Adrenal gland (tissue), 12 donors: ENCODE data around the gene GRAP2. TPM values are rescaled to one million over a fixed set of nuclear protein-coding genes. Genes with fewer than 3 reads are reported as not detected.

Experiments
- DNase-seq, 7 donors: peaks; one replicate each; pipeline ENCODE4 v3.0.0-alpha.2; 2019 to 2020
- H3K27ac ChIP-seq, 5 donors: fragments of 200-600 bp; sonication (generic) in 4 of 5; 1 replicate in 3 of 5; 2 replicates in 2 of 5; pipeline versions ENCODE4 v1.5.1 to v1.8.0; 2016 to 2020; ENCODE audit warnings: mild to moderate bottlenecking in 1 of 5
- H3K27me3 ChIP-seq: fragments of 200-600 bp; 2 replicates; pipeline ENCODE4 v1.8.0; 2021
- H3K36me3 ChIP-seq, 2 donors: fragments of 200-600 bp; replicated peaks in 1 of 2; 1 replicate in 1 of 2; 2 replicates in 1 of 2; pipeline versions ENCODE4 v1.5.1 to v1.8.0; 2018 to 2022
- H3K4me1 ChIP-seq, 2 donors: fragments of 200-600 bp; replicated peaks in 1 of 2; 1 replicate in 1 of 2; 2 replicates in 1 of 2; pipeline versions ENCODE4 v1.5.1 to v1.8.0; 2018 to 2021
- H3K4me3 ChIP-seq, 4 donors: fragments of 200-600 bp; sonication (generic) in 3 of 4; one replicate each; pipeline ENCODE4 v1.5.1; 2016 to 2018
- H3K9me3 ChIP-seq, 3 donors: fragments of 200-600 bp; sonication (generic) in 1 of 3; replicated peaks in 1 of 3; 1 replicate in 2 of 3; 2 replicates in 1 of 3; pipeline versions ENCODE4 v1.5.1 to v1.8.0; 2016 to 2021
- CTCF ChIP-seq, 6 experiments: fragments of 450-650 bp in 4 of 6; fragments of 200-600 bp in 2 of 6; sonication (generic) in 1 of 6; IDR thresholded peaks; 1 replicate in 5 of 6; 2 replicates in 1 of 6; pipeline versions ENCODE4 v1.5.1 to v1.8.0; 2016 to 2021; ENCODE audit warnings: antibody characterized with exemption in 6 of 6, mild to moderate bottlenecking in 2 of 6, moderate library complexity in 1 of 6
- POLR2A ChIP-seq, 2 donors: fragments of 450-650 bp; IDR thresholded peaks; one replicate each; pipeline ENCODE4 v1.6.1; 2017; ENCODE audit warnings: antibody characterized with exemption in 2 of 2, mild to moderate bottlenecking in 2 of 2, moderate library complexity in 1 of 2
- WGBS, 4 donors: extraction: QIAGEN DNeasy Blood & Tissue Kit in 2 of 4; methylation state at CpG; one replicate each; pipeline versions ENCODE4 v1.1.5 to v1.1.7; 2013 to 2017; 5-methylcytosine and 5-hydroxymethylcytosine counted together
- intact Hi-C, 2 donors: fragments of 100-400 bp; cut with DNase I; formaldehyde crosslinking; loops; one replicate each; pipeline versions ENCODE4 v1.14.1 to v1.15.0; 2022 to 2023
- polyA plus RNA-seq, 3 donors: library from polyadenylated mRNA; stranded (reverse); fragments of 200-250 nt in 2 of 3; fragments of 350-450 nt in 1 of 3; fragmentation: Illumina TruSeq in 1 of 3; extraction: RNeasy Lipid Tissue Mini Kit (QIAGEN cat#74804) in 1 of 3; gene quantifications; one replicate each; pipeline ENCODE4 v1.2.3, GENCODE V29; 2013 to 2014
- total RNA-seq, 9 donors: library from RNA; depleted of rRNA in 4 of 9; stranded (reverse); fragments of >200 nt in 4 of 9; fragments of 120-200 nt in 1 of 9; fragmentation: NEBNext Ultra II Directional in 1 of 9; extraction: Animal tissue kit (Norgen Biotek cat#: 25700) in 1 of 9; gene quantifications; one replicate each; pipeline versions ENCODE4 v1.1.0 to v1.2.4, GENCODE V29; 2013 to 2023
- donor health status: healthy with polysubstance abuse.
- donor health status: Bipolar disorder and iron deficiency.
- donor health status: DM: yes; HTN: yes; CAD: no.
- donor health status: DM: no; HTN: no; CAD: no.
- donor health status: DM: no; HTN: no; CAD: no.
- donor health status: DM: yes; HTN: yes; CAD: no.

Gene GRAP2
- total and polyA plus RNA-seq, 12 donors = 0.28 to 1.7 (median 0.61) TPM; not detected in 1

- WGBS, 4 donors = 77 to 86% (median 83%) methylated on average over 8 of the region's 8 CpGs
- Histone ChIP-seq H3K4me1 (no peaks in the 10 kb centered on the region), H3K27me3 (peaks cover 10% of the 10 kb centered on the region), H3K36me3 (no peaks in the 10 kb centered on the region), H3K9me3 (no peaks in the 10 kb centered on the region), H3K4me3 (no peak overlapping the region), H3K27ac (no peak overlapping the region)
- DNase-seq = no peak
- intact Hi-C loops = no loop called here
- TF ChIP-seq POLR2A (IDR thresholded peaks at IDR 0.05) (no peak), CTCF (IDR thresholded peaks at IDR 0.05) (no peak)
These were observed 41.8 kb downstream of the GRAP2 start for GRCh38 chr22:39942439-39943230.

DNA sequence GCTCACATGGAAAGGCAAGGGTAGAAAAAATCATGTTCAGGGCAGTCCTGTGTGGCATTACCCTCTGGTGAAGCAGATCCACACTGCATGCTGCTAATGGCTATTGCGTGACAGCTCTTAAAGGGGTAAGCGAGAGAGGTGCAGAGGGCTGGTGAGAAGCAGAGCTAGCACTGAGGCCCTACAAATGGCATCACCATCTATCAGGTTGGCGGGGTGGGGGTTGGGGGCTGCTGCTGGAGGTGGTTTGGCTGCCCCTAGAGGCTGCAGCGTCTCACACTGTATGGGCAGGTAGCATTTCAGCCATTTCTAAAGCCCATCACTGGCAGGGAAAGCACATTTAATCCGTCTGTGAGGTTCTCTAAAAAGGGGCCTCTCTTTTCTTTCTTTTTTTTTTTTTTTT lies 42.5 kb downstream of the GRAP2 start:
- no peak for DNase-seq
- WGBS, 4 donors = 74 to 83% (median 76%) methylated on average over 5 of the region's 5 CpGs
- intact Hi-C loops = no loop called here
- Histone ChIP-seq H3K27me3 (peaks cover 3% of the 10 kb centered on the region), H3K36me3 (no peaks in the 10 kb centered on the region), H3K4me3 (no peak overlapping the region), H3K9me3 (no peaks in the 10 kb centered on the region), H3K27ac (no peak overlapping the region), H3K4me1 (no peaks in the 10 kb centered on the region)
- TF ChIP-seq POLR2A (IDR thresholded peaks at IDR 0.05) (no peak), CTCF (IDR thresholded peaks at IDR 0.05) (no peak)

DNA sequence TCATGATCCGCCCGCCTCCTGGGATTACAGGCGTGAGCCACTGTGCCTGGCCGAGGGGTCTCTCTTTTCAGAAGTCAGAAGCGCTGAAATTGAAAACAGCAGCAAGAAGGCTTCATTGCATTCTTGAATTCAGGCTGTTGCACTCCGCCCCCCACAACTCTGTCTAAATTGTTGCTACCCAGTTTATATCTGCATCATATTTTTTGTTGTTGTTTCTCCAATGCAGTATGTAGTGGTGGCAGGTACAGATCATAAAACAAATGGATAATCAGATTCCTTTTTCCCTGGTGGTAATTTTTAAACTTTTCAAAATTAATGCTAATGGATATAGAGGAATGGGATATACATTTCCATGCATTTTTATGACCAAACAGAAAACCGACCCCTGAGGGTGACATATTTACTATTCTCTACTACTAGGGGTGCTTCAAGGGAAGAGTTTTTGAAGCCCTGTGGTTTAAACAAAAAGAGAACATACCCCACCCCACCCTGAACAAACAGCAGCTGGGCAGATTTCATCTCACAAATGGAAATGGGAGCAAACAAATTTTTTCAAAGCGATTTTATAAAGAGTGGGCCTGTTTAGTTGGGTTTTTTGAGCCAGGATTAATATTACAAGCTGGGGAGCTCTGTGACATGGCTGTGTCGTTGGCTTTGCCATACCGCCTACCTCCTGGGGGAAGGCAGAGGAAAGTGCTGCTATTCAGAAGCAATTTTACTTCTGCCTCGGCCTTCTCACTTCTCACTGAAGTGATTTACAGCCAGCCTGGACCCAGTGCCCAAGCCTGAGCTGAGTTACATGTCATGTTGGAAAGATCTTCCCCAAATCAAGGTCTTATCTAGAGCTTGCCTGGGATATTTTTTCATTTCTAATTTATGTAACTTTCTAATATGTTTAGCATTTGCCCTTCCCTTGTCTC lies 43.3 kb downstream of the GRAP2 start:
- intact Hi-C loops = no loop called here
- Histone ChIP-seq H3K9me3 (no peaks in the 10 kb centered on the region), H3K4me1 (no peaks in the 10 kb centered on the region), H3K27me3 (no peaks in the 10 kb centered on the region), H3K36me3 (no peaks in the 10 kb centered on the region), H3K4me3 (no peak overlapping the region), H3K27ac (no peak overlapping the region)
- DNase-seq = no peak
- TF ChIP-seq CTCF (IDR thresholded peaks at IDR 0.05) (no peak), POLR2A (IDR thresholded peaks at IDR 0.05) (no peak)
- WGBS, 4 donors = 81 to 89% (median 82%) methylated on average over 11 of the region's 11 CpGs

DNA sequence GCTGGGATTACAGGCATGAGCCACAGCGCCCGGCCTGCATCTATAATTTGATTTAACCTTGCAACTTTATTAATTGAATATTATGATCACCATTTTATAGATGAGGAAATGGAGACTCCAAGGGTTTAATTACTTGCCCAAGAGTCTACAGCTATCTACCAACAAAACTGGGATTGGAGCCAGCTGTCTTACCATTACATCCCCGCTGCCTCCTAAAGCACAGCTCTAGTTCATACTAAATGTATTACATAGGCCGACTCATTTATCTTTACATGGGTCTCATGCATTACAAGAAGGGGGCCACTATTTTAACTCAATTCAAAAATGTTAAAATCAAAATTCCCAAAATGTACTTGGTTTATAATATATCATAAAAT lies 45.2 kb downstream of the GRAP2 start:
- 93 to 98% (median 96%) methylated on average over 4 of the region's 4 CpGs for WGBS, 4 donors
- no peaks in the 10 kb centered on the region for H3K9me3 ChIP-seq
- TF ChIP-seq CTCF (IDR thresholded peaks at IDR 0.05) = no peak
- TF ChIP-seq POLR2A (IDR thresholded peaks at IDR 0.05) = no peak
- no peak overlapping the region for H3K27ac ChIP-seq
- H3K36me3 ChIP-seq = no peaks in the 10 kb centered on the region
- DNase-seq = no peak
- intact Hi-C loops = no loop called here
- no peaks in the 10 kb centered on the region for H3K4me1 ChIP-seq
- H3K4me3 ChIP-seq = no peak overlapping the region
- H3K27me3 ChIP-seq = no peaks in the 10 kb centered on the region
